RPMI8226 (cell line): ENCODE results near the gene TP53TG3E.
"Not testable (repeated sequence)": the region's sequence is repeated elsewhere in the genome, so short reads cannot be mapped to it uniquely, and the experiment has no call there.

ENCODE experiments used
- DNase-seq: peaks from one replicate; pipeline ENCODE4 v3.0.0-alpha.2; 2015

The TP53TG3E gene, protein sequence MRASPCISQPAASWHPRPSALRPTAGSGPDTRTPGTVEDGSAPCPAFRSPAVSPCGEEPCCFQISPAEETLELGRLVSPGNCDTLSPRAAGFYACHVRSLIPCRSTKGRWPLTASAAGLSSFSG

DNA sequence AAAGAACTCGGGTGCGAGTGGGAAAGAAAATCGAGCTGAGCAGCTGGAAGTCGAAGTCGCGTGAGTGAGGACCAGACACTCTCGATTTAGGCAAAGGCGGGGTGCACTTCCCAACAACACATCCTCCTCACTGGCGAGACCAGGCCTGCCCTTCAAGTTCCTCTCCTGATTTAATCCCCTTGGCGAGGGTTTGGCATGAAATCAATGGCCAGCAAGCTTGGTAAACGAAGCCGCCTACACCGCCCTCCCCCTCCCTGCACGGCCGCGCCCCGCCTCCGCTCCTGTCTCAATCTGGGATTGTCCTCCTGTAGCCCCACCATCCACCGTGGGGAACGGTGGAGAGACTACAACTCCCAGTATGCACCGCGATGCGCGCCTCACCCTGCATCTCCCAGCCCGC lies at the start of gene TP53TG3E:
Gene TP53TG3E (plus strand): TSS at position 301 of the 400 bp plus-strand sequence. CDS start 68 bp downstream, at position 369.
- not testable (repeated sequence) for DNase-seq

DNA sequence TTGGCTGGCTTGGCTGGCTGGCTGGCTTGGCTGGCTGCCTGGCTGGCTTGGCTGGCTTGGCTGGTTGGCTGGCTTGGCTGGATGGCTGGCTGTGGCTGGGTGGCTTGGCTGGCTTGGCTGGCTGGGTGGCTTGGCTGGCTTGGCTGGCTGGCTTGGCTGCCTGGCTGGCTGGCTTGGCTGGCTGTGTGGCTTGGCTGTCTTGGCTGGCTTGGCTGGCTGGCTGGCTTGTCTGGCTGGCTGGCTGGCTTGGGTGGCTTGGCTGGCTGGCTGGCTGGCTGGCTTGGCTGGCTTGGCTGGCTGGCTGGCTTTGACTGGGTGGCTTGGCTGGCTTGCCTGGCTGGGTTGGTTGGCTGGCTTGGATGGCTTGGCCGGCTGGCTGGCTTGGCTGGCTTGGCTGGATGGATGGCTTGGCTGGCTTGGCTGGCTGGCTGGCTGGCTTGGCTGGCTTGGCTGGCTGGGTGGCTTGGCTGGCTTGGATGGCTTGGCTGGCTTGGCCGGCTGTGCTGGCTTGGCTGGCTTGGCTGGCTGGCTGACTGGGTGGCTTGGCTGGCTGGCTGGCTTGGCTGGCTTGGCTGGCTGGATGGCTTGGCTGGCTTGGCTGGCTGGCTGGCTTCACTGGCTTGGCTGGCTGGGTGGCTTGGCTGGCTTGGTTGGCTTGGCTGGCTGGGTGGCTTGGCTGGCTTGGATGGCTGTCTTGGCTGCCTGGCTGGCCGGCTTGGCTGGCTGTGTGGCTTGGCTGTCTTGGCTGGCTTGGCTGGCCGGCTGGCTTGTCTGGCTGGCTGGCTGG lies 32.3 kb downstream of the TP53TG3E start:
- DNase-seq = not testable (repeated sequence)

DNA sequence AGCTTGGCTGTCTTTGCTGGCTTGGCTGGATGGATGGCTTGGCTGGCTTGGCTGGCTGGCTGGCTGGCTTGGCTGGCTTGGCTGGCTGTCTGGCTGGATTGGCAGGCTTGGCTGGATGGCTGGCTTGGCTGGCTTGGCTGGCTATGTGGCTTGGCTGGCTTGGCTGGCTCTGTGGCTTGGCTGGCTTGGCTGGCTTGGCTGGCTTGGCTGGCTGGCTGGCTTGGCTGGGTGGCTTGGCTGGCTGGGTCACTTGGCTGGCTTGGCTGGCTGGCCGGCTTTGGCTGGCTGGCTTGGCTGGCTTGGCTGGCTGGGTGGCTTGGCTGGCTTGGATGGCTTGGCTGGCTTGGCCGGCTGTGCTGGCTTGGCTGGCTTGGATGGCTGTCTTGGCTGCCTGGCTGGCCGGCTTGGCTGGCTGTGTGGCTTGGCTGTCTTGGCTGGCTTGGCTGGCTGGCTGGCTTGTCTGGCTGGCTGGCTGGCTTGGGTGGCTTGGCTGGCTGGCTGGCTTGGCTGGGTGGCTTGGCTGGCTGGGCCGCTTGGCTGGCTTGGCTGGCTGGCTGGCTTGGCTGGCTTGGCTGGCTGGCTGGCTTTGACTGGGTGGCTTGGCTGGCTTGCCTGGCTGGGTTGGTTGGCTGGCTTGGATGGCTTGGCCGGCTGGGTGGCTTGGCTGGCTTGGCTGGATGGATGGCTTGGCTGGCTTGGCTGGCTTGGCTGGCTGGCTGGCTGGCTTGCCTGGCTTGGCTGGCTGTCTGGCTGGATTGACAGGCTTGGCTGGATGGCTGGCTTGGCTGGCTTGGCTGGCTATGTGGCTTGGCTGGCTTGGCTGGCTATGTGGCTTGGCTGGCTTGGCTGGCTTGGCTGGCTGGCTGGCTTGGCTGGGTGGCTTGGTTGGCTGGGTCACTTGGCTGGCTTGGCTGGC lies 33.8 kb downstream of the TP53TG3E start:
- not testable (repeated sequence) for DNase-seq

DNA sequence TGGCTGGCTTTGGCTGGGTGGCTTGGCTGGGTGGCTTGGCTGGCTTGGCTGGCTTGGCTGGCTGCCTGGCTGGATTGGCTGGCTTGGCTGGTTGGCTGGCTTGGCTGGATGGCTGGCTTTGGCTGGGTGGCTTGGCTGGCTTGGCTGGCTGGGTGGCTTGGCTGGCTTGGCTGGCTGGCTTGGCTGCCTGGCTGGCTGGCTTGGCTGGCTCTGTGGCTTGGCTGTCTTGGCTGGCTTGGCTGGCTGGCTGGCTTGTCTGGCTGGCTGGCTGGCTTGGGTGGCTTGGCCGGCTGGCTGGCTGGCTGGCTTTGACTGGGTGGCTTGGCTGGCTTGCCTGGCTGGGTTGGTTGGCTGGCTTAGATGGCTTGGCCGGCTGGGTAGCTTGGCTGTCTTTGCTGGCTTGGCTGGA lies 34.4 kb downstream of the TP53TG3E start:
- DNase-seq = not testable (repeated sequence)

DNA sequence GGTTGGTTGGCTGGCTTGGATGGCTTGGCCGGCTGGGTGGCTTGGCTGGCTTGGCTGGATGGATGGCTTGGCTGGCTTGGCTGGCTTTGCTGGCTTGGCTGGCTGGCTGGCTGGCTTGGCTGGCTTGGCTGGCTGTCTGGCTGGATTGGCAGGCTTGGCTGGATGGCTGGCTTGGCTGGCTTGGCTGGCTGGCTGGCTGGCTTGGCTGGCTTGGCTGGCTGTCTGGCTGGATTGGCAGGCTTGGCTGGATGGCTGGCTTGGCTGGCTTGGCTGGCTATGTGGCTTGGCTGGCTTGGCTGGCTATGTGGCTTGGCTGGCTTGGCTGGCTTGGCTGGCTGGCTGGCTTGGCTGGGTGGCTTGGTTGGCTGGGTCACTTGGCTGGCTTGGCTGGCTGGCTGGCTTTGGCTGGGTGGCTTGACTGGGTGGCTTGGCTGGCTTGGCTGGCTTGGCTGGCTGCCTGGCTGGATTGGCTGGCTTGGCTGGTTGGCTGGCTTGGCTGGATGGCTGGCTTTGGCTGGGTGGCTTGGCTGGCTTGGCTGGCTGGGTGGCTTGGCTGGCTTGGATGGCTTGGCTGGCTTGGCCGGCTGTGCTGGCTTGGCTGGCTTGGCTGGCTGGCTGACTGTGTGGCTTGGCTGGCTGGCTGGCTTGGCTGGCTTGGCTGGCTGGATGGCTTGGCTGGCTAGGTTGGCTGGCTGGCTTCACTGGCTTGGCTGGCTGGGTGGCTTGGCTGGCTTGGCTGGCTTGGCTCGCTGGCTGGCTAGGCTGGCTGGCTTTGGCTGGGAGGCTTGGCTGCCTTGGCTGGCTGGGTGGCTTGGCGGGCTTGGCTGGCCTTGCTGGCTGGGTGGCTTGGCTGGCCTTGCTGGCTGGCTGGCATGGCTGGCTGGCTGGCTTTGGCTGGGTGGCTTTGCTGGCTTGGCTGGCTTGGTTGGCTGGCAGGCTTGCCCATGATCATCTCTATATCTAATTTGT lies 35.3 kb downstream of the TP53TG3E start:
- not testable (repeated sequence) for DNase-seq
